MM.1S (cell line): ENCODE measurements around the gene C1orf226.

Experiments used
- DNase-seq: peaks from one replicate; pipeline ENCODE4 v3.0.0-alpha.2; 2015
- H2AFZ ChIP-seq: fragments of 300-600 bp; sonication (generic); 2 replicates; pipeline ENCODE4 v1.6.0; 2016; ENCODE audit warnings: antibody characterized with exemption, low read length
- H3F3A ChIP-seq: fragments of 300-600 bp; sonication (generic); 2 replicates; pipeline ENCODE4 v1.6.1; 2016; ENCODE audit warnings: mild to moderate bottlenecking, antibody characterized with exemption, low read length, moderate library complexity, mixed read lengths; ENCODE audit not compliant: insufficient read depth
- H3K27ac ChIP-seq: fragments of 300-600 bp; sonication (generic); 2 replicates; pipeline ENCODE4 v1.5.1; 2016; ENCODE audit warnings: mild to moderate bottlenecking, low read length
- H3K27me3 ChIP-seq: fragments of 300-600 bp; sonication (generic); replicated peaks from 2 replicates; pipeline ENCODE4 v1.6.0; 2016; ENCODE audit warnings: low read length; ENCODE audit not compliant: insufficient read depth
- H3K36me3 ChIP-seq: fragments of 300-600 bp; sonication (generic); replicated peaks from 2 replicates; pipeline ENCODE4 v1.6.1; 2016; ENCODE audit warnings: mild to moderate bottlenecking, low read length, mixed read lengths; ENCODE audit not compliant: insufficient read depth
- H3K4me1 ChIP-seq: fragments of 300-600 bp; sonication (generic); 2 replicates; pipeline ENCODE4 v1.6.1; 2016; ENCODE audit warnings: low read length, mixed read lengths
- H3K4me2 ChIP-seq: fragments of 300-600 bp; sonication (generic); 2 replicates; pipeline ENCODE4 v1.6.0; 2016; ENCODE audit warnings: low read depth, low read length
- H3K4me3 ChIP-seq: fragments of 300-600 bp; sonication (generic); 2 replicates; pipeline ENCODE4 v1.5.1; 2016; ENCODE audit warnings: low read length, mixed read lengths
- H3K79me2 ChIP-seq: fragments of 300-600 bp; sonication (generic); 2 replicates; pipeline ENCODE4 v1.6.1; 2016; ENCODE audit warnings: mixed run types, low read length, mixed read lengths
- H3K9ac ChIP-seq: fragments of 300-600 bp; sonication (generic); 2 replicates; pipeline ENCODE4 v1.6.1; 2016; ENCODE audit warnings: low read length, mixed read lengths
- H3K9me2 ChIP-seq: fragments of 300-600 bp; sonication (generic); replicated peaks from 2 replicates; pipeline ENCODE4 v1.6.1; 2016; ENCODE audit warnings: mild to moderate bottlenecking, low read length, mixed read lengths; ENCODE audit not compliant: insufficient read depth
- H3K9me3 ChIP-seq: fragments of 300-600 bp; sonication (generic); replicated peaks from 2 replicates; pipeline ENCODE4 v1.6.1; 2016; ENCODE audit warnings: mild to moderate bottlenecking, low read length, mixed read lengths; ENCODE audit not compliant: insufficient read depth
- H4K20me1 ChIP-seq: fragments of 300-600 bp; sonication (generic); 2 replicates; pipeline ENCODE4 v1.6.1; 2016; ENCODE audit warnings: mild to moderate bottlenecking, low read length, moderate library complexity, mixed read lengths; ENCODE audit not compliant: insufficient read depth
- EZH2 ChIP-seq: fragments of 300-600 bp; sonication (generic); optimal IDR thresholded peaks from 2 replicates; pipeline ENCODE3; 2017; ENCODE audit warnings: low read depth, mild to moderate bottlenecking, antibody characterized with exemption, low read length, mixed read lengths
- EZH2phosphoT487 ChIP-seq: fragments of 300-600 bp; sonication (generic); IDR thresholded peaks from 2 replicates; pipeline ENCODE4 v1.6.1; 2018; ENCODE audit warnings: antibody characterized with exemption, low read length
- TF ChIP-seq, protein P1 (sequence below): fragments of 300-600 bp; sonication (generic); IDR thresholded peaks from 2 replicates; pipeline ENCODE4 v1.5.1; 2016; ENCODE audit warnings: antibody characterized with exemption, low read length, mixed read lengths

The C1orf226 gene

DNA sequence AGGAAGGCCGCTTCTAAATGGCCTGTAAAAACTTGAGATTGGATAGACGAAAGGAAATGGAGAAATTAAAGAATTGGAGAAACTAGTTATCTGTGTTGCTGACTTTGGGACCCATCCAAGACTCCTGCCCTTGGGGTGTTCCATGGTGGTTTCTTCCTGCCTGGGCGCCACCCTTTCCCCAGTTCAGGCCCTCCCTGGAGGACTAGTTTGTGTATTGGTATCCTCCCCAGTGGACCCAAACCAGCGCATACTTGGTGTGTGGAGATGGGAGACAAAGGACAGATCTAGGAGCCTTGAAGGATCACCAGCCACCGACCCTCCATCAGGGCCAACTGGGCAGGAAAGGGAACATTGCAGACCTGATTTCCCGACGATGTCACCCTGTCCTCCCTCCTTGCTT lies 12.0 kb upstream of the C1orf226 start:
- H3K4me2 ChIP-seq = no peak overlapping the region
- no peak overlapping the region for H3K9ac ChIP-seq
- no peaks in the 10 kb centered on the region for H3F3A ChIP-seq
- H3K9me2 ChIP-seq = no peaks in the 10 kb centered on the region
- H3K36me3 ChIP-seq = no peaks in the 10 kb centered on the region
- no peaks in the 10 kb centered on the region for H4K20me1 ChIP-seq
- H3K27me3 ChIP-seq = no peaks in the 10 kb centered on the region
- H3K4me1 ChIP-seq = no peaks in the 10 kb centered on the region
- H3K4me3 ChIP-seq = no peak overlapping the region
- H3K27ac ChIP-seq = no peak overlapping the region
- H2AFZ ChIP-seq = no peak overlapping the region
- no peaks in the 10 kb centered on the region for H3K9me3 ChIP-seq
- H3K79me2 ChIP-seq = no peaks in the 10 kb centered on the region
- TF ChIP-seq EZH2 (no peak), EZH2phosphoT487 (no peak)
- TF ChIP-seq, protein P1, sequence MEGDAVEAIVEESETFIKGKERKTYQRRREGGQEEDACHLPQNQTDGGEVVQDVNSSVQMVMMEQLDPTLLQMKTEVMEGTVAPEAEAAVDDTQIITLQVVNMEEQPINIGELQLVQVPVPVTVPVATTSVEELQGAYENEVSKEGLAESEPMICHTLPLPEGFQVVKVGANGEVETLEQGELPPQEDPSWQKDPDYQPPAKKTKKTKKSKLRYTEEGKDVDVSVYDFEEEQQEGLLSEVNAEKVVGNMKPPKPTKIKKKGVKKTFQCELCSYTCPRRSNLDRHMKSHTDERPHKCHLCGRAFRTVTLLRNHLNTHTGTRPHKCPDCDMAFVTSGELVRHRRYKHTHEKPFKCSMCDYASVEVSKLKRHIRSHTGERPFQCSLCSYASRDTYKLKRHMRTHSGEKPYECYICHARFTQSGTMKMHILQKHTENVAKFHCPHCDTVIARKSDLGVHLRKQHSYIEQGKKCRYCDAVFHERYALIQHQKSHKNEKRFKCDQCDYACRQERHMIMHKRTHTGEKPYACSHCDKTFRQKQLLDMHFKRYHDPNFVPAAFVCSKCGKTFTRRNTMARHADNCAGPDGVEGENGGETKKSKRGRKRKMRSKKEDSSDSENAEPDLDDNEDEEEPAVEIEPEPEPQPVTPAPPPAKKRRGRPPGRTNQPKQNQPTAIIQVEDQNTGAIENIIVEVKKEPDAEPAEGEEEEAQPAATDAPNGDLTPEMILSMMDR = no peak
- DNase-seq = no peak

DNA sequence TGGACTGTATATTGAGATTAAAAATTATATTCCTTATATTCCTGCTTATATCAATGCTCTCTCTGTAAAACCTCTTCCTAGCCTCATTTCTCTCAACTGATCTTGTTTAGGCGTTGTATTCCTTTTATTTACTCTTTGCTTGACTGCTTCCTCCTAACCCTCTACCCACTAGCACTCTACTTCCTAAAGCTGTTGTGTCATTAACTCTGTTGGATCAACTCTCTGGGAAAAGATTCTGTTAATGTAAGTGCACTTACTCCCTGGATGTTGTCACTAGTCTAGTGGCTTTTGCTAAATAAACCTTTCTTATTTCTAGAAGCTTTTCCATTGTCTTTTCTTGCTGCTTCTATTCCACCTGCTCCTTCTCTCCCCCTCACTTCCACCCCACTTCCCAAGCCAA lies 11.4 kb upstream of the C1orf226 start:
- Histone ChIP-seq H3K27ac (no peak overlapping the region), H3K9me2 (no peaks in the 10 kb centered on the region), H4K20me1 (no peaks in the 10 kb centered on the region), H3K27me3 (no peaks in the 10 kb centered on the region), H3K4me1 (no peaks in the 10 kb centered on the region), H3F3A (no peaks in the 10 kb centered on the region), H3K9ac (no peak overlapping the region), H3K79me2 (no peaks in the 10 kb centered on the region), H3K4me3 (no peak overlapping the region), H3K4me2 (no peak overlapping the region), H3K9me3 (no peaks in the 10 kb centered on the region), H2AFZ (no peak overlapping the region), H3K36me3 (no peaks in the 10 kb centered on the region)
- TF ChIP-seq EZH2phosphoT487 (no peak), EZH2 (no peak)
- TF ChIP-seq, protein P1 = no peak
- no peak for DNase-seq

DNA sequence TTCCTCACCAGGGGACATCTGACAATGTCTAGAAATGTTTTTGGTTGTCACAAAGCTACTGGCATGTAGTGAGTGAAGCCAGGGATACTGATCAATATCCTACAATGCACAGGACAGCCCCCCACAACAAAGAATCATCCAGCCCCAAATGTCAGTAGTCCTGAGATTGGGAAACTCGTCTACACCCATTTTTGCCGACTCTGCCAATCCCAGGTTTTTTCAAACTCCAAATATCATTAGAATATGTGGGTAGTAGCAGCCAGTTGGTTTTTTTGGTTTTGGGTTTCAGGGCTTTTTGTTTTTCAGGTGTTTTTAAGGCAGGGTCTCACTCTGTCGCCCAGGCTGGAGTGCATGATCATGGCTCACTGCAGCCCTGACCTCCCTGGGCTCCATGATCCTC lies 10.8 kb upstream of the C1orf226 start:
- Histone ChIP-seq H4K20me1 (no peaks in the 10 kb centered on the region), H3K4me3 (no peak overlapping the region), H3F3A (no peaks in the 10 kb centered on the region), H3K27ac (no peak overlapping the region), H3K36me3 (no peaks in the 10 kb centered on the region), H3K4me2 (no peak overlapping the region), H3K9ac (no peak overlapping the region), H3K9me3 (no peaks in the 10 kb centered on the region), H3K27me3 (no peaks in the 10 kb centered on the region), H3K4me1 (no peaks in the 10 kb centered on the region), H3K9me2 (no peaks in the 10 kb centered on the region), H2AFZ (no peak overlapping the region), H3K79me2 (no peaks in the 10 kb centered on the region)
- no peak for DNase-seq
- TF ChIP-seq EZH2 (no peak), EZH2phosphoT487 (no peak)

DNA sequence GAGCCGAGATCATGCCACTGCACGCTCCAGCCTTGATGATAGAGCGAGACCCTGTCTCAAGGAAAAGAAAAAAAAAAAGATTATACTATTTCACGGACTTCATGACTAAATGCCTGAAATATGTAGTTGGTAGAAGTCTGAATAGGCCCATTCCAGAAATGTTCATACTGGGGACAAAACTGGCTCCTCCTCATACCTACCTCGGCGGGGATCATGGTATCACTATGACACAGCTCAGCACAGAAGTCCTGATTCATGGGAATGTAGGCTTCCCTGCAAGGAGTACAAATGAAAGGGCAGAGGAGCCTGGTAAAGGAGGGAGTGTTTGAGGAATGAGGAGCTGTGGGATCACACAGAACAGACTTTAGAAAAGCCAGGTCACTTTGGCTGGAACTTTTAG lies 9.9 kb upstream of the C1orf226 start:
- TF ChIP-seq EZH2phosphoT487 = no peak
- TF ChIP-seq, protein P1 = no peak
- no peak for TF ChIP-seq EZH2
- Histone ChIP-seq H3K9me3 (no peaks in the 10 kb centered on the region), H3K9me2 (no peaks in the 10 kb centered on the region), H3K4me3 (no peak overlapping the region), H3K27ac (no peak overlapping the region), H3K4me1 (no peaks in the 10 kb centered on the region), H3K79me2 (no peaks in the 10 kb centered on the region), H2AFZ (no peak overlapping the region), H3K4me2 (no peak overlapping the region), H3F3A (no peaks in the 10 kb centered on the region), H4K20me1 (no peaks in the 10 kb centered on the region), H3K27me3 (no peaks in the 10 kb centered on the region), H3K36me3 (no peaks in the 10 kb centered on the region), H3K9ac (no peak overlapping the region)
- no peak for DNase-seq
